Activated T-helper 2 cell treated with anti-CD3 and anti-CD28 coated beads, Interferon-gamma antibody, Interleukin-2, Interleukin-4, amounts not matched to agents 10 μg/mL and 5 μg/mL and 100 μg/mL, durations not matched to agents 14 hours and 24 hours and 36 hours (primary cell): ENCODE data around the gene PDE8B. TPM values are rescaled to one million over a fixed set of nuclear protein-coding genes. Genes with fewer than 3 reads are reported as not detected.
A peak's percentile ranks its signal among the peaks of the same experiment; 100 is the strongest.

Source experiments
- DNase-seq: peaks from one replicate; pipeline ENCODE4 v3.0.0; 2021; ENCODE audit warnings: low spot score
- H3K27ac Mint-ChIP-seq: one replicate; pipeline ENCODE4 v1.8.0; 2021; ENCODE audit warnings: mixed read lengths
- H3K27me3 Mint-ChIP-seq: one replicate; pipeline ENCODE4 v1.8.0; 2021; ENCODE audit warnings: low read depth, mixed read lengths
- H3K36me3 Mint-ChIP-seq: one replicate; pipeline ENCODE4 v1.8.0; 2021; ENCODE audit warnings: low read depth, mixed read lengths
- H3K4me1 Mint-ChIP-seq: one replicate; pipeline ENCODE4 v1.8.0; 2021; ENCODE audit warnings: low read depth, mixed read lengths
- H3K4me3 Mint-ChIP-seq: one replicate; pipeline ENCODE4 v1.8.0; 2021; ENCODE audit warnings: low read depth, mild to moderate bottlenecking, moderate library complexity, mixed read lengths
- H3K9me3 Mint-ChIP-seq: one replicate; pipeline ENCODE4 v1.8.0; 2021; ENCODE audit warnings: mixed read lengths
- intact Hi-C: fragments of 100-400 bp; cut with micrococcal nuclease; formaldehyde crosslinking; loops from one replicate; pipeline ENCODE4 v1.15.1; 2023
- total RNA-seq: library from RNA; stranded (reverse); gene quantifications from 2 replicates; pipeline ENCODE4 v1.2.3, GENCODE V29; 2022

PDE8B gene
- total RNA-seq, 1 donor from 2014 or later: 0.05 TPM

GRCh38 chr5:77311214-77311571 lies 100.7 kb downstream of the PDE8B start:
- Mint-ChIP-seq H3K27ac (no peak overlapping the region), H3K36me3 (no peaks in the 10 kb centered on the region), H3K9me3 (no peaks in the 10 kb centered on the region), H3K4me3 (no peak overlapping the region), H3K4me1 (no peaks in the 10 kb centered on the region), H3K27me3 (peaks cover 10% of the 10 kb centered on the region)
- DNase-seq: no peak
- intact Hi-C loops: no loop called here

- DNase-seq: no peak
- H3K27ac Mint-ChIP-seq: no peak overlapping the region
- H3K36me3 Mint-ChIP-seq: no peaks in the 10 kb centered on the region
- no peaks in the 10 kb centered on the region for H3K4me1 Mint-ChIP-seq
- intact Hi-C loops: no loop called here
- H3K9me3 Mint-ChIP-seq: no peaks in the 10 kb centered on the region
- H3K27me3 Mint-ChIP-seq: peaks cover 9% of the 10 kb centered on the region
- no peak overlapping the region for H3K4me3 Mint-ChIP-seq
Observed at GRCh38 chr5:77312413-77312812, 101.9 kb downstream of the PDE8B start.

- intact Hi-C loops: no loop called here
- Mint-ChIP-seq H3K4me1 (no peaks in the 10 kb centered on the region), H3K27me3 (peaks cover 20% of the 10 kb centered on the region), H3K27ac (no peak overlapping the region), H3K36me3 (no peaks in the 10 kb centered on the region), H3K9me3 (no peaks in the 10 kb centered on the region), H3K4me3 (no peak overlapping the region)
- no peak for DNase-seq
Observed at GRCh38 chr5:77316871-77317661, 106.6 kb downstream of the PDE8B start.

- Mint-ChIP-seq H3K4me3 (no peak overlapping the region), H3K4me1 (no peaks in the 10 kb centered on the region), H3K9me3 (no peaks in the 10 kb centered on the region), H3K27me3 (peaks cover 20% of the 10 kb centered on the region), H3K27ac (no peak overlapping the region), H3K36me3 (no peaks in the 10 kb centered on the region)
- intact Hi-C loops: no loop called here
- DNase-seq: no peak
Observed at GRCh38 chr5:77318060-77318459, 107.6 kb downstream of the PDE8B start.

- Mint-ChIP-seq H3K27me3 (peaks cover 16% of the 10 kb centered on the region), H3K36me3 (no peaks in the 10 kb centered on the region), H3K4me1 (no peaks in the 10 kb centered on the region), H3K27ac (no peak overlapping the region), H3K4me3 (no peak overlapping the region), H3K9me3 (no peaks in the 10 kb centered on the region)
- intact Hi-C loops: no loop called here
- no peak for DNase-seq
Observed at GRCh38 chr5:77319117-77319804, 108.8 kb downstream of the PDE8B start.

- H3K9me3 Mint-ChIP-seq: no peaks in the 10 kb centered on the region
- intact Hi-C loops: no loop called here
Observed at GRCh38 chr5:77321793-77322394, 111.4 kb downstream of the PDE8B start.

GRCh38 chr5:77322406-77322805 lies 111.9 kb downstream of the PDE8B start:
- H3K4me1 Mint-ChIP-seq: peaks cover 5% of the 10 kb centered on the region
- H3K27me3 Mint-ChIP-seq: peaks cover 11% of the 10 kb centered on the region
- DNase-seq: no peak
- no peaks in the 10 kb centered on the region for H3K36me3 Mint-ChIP-seq
- intact Hi-C loops: no loop called here
- H3K4me3 Mint-ChIP-seq: no peak overlapping the region
- no peaks in the 10 kb centered on the region for H3K9me3 Mint-ChIP-seq
- H3K27ac Mint-ChIP-seq: no peak overlapping the region

More at GRCh38 chr5:77321793-77322394, 111.4 kb downstream of the PDE8B start:
- H3K4me3 Mint-ChIP-seq: no peak overlapping the region
- H3K27ac Mint-ChIP-seq: no peak overlapping the region
- no peaks in the 10 kb centered on the region for H3K36me3 Mint-ChIP-seq
- no peak for DNase-seq
- peaks cover 5% of the 10 kb centered on the region for H3K4me1 Mint-ChIP-seq
- H3K27me3 Mint-ChIP-seq: peaks cover 13% of the 10 kb centered on the region

GRCh38 chr5:77325921-77326541 lies 115.6 kb downstream of the PDE8B start:
- no peak for DNase-seq
- H3K27me3 Mint-ChIP-seq: peaks cover 2% of the 10 kb centered on the region
- H3K27ac Mint-ChIP-seq: no peak overlapping the region
- no peak overlapping the region for H3K4me3 Mint-ChIP-seq
- H3K9me3 Mint-ChIP-seq: no peaks in the 10 kb centered on the region
- intact Hi-C loops: loop anchor here (5.0 kb wide), 1 partner anchor 89 kb away; no protein-coding TSS in a partner anchor
- no peaks in the 10 kb centered on the region for H3K36me3 Mint-ChIP-seq
- peaks cover 36% of the 10 kb centered on the region for H3K4me1 Mint-ChIP-seq

- no peak overlapping the region for H3K27ac Mint-ChIP-seq
- no peak overlapping the region for H3K4me3 Mint-ChIP-seq
- no peaks in the 10 kb centered on the region for H3K9me3 Mint-ChIP-seq
- peaks cover 39% of the 10 kb centered on the region for H3K4me1 Mint-ChIP-seq
- H3K36me3 Mint-ChIP-seq: no peaks in the 10 kb centered on the region
- no peak for DNase-seq
- H3K27me3 Mint-ChIP-seq: peaks cover 4% of the 10 kb centered on the region
- intact Hi-C loops: loop anchor here (5.0 kb wide), 1 partner anchor 90 kb away; no protein-coding TSS in a partner anchor
Observed at GRCh38 chr5:77326986-77327734, 116.7 kb downstream of the PDE8B start.

- DNase-seq: no peak
- H3K36me3 Mint-ChIP-seq: no peaks in the 10 kb centered on the region
- peak overlapping the region; percentile 84 for H3K27ac Mint-ChIP-seq
- peaks cover 40% of the 10 kb centered on the region for H3K4me1 Mint-ChIP-seq
- H3K4me3 Mint-ChIP-seq: peak overlapping the region; percentile 34
- H3K9me3 Mint-ChIP-seq: no peaks in the 10 kb centered on the region
- H3K27me3 Mint-ChIP-seq: peaks cover 5% of the 10 kb centered on the region
- intact Hi-C loops: loop anchor here (1.0 to 5.0 kb wide), 4 partner anchors 27 to 164 kb away; partner anchors contain the start of gene WDR41
Observed at GRCh38 chr5:77328930-77329647, 118.6 kb downstream of the PDE8B start.

GRCh38 chr5:77329664-77330430 lies 119.4 kb downstream of the PDE8B start:
- intact Hi-C loops: loop anchor here (1.0 to 5.0 kb wide), 4 partner anchors 26 to 163 kb away; partner anchors contain the start of gene WDR41
- no peak for DNase-seq
- peak overlapping the region; percentile 84 for H3K27ac Mint-ChIP-seq
- H3K4me3 Mint-ChIP-seq: peak overlapping the region; percentile 23
- H3K36me3 Mint-ChIP-seq: no peaks in the 10 kb centered on the region
- no peaks in the 10 kb centered on the region for H3K9me3 Mint-ChIP-seq
- peaks cover 7% of the 10 kb centered on the region for H3K27me3 Mint-ChIP-seq
- peaks cover 40% of the 10 kb centered on the region for H3K4me1 Mint-ChIP-seq
